NCI-H2171 (cell line): Measurements from ENCODE around the gene USP34.
A peak's percentile ranks its signal among the peaks of the same experiment; 100 is the strongest.
"Not testable (repeated sequence)": the region's sequence is repeated elsewhere in the genome, so short reads cannot be mapped to it uniquely, and the experiment has no call there.

Source experiments
- DNase-seq: peaks from one replicate; lab custom pipeline; 2025; lab: John Stamatoyannopoulos, UW

The USP34 gene

DNA sequence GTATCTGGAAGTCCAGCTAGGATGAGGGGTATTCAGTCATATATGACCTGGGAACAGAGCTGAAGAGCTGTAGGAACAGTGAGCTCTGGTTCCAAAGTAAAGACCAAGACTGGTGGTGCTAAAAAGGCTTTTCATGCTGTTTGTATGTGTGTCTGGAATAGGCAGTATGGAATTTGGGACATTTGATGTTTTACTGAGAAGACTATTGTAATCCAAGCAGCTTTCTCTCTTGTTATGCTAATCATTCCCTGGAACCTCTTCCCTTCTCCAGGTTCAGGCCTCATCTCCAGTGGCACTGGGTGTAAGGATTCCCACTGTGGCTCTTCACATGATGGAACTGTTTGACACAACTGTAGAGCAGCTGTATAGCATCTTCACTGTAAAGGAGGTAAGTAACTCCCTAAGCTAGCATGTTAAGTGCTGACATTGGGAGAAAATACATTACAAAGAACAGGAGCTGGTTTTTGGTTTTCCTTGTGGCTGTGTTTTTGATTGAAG is 285.6 kb downstream of the USP34 start:
- no peak for DNase-seq

GRCh38 chr2:61184263-61184662 is 286.6 kb downstream of the USP34 start:
- DNase-seq = no peak

- DNase-seq = no peak
These were observed 287.1 kb downstream of the USP34 start for GRCh38 chr2:61183795-61184194.

DNA sequence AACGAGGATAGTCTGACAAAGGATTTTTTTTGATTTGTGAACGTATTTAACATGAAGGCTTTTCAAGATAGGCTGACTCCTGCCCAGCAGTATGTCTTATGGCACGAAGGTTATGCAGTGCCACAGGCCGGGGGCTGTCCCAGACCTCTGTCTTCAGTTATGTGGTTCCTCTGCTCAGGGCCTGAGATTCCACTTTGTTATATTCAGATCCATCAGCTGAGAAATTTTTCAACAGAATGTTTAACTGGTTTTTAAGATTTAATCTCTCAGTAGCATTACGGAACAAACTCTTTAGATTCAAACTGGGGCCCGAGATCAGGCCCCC is 288.9 kb downstream of the USP34 start:
- no peak for DNase-seq

DNA sequence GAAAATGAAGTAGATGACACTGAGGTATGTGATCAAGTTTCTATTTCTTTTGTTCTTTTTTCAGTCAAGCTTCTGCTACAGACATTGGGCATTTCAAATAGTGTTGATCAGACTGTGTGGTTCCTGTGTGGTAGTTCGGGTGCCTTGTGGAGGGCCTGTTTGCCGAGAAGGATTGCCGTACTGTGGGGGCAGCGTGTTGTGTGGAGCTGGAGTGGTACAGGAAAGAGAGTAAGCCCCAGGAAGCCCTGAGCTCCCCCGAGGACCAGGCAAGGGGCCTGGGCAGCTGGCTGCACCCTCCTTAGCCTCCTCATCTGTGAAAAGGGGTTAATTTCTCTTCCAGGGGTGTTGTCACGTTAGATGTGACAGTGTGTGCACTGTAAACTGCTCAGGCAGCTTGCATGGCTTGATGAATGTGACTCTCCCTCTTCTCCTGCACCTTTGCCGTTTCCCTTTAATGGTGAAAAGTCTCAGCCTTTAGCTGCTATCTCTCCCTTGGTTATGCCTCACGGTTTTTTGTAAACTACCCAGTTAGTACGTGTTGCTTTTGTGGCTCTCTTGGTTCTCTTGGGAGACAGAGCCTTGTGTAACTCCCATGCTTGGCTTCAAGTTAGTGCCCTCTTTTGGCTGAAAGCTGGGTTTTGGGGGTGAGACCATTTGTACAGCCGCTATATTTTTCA is 289.4 kb downstream of the USP34 start:
- DNase-seq = no peak

- DNase-seq = no peak
These were observed 290.2 kb downstream of the USP34 start for GRCh38 chr2:61180686-61181085.

DNA sequence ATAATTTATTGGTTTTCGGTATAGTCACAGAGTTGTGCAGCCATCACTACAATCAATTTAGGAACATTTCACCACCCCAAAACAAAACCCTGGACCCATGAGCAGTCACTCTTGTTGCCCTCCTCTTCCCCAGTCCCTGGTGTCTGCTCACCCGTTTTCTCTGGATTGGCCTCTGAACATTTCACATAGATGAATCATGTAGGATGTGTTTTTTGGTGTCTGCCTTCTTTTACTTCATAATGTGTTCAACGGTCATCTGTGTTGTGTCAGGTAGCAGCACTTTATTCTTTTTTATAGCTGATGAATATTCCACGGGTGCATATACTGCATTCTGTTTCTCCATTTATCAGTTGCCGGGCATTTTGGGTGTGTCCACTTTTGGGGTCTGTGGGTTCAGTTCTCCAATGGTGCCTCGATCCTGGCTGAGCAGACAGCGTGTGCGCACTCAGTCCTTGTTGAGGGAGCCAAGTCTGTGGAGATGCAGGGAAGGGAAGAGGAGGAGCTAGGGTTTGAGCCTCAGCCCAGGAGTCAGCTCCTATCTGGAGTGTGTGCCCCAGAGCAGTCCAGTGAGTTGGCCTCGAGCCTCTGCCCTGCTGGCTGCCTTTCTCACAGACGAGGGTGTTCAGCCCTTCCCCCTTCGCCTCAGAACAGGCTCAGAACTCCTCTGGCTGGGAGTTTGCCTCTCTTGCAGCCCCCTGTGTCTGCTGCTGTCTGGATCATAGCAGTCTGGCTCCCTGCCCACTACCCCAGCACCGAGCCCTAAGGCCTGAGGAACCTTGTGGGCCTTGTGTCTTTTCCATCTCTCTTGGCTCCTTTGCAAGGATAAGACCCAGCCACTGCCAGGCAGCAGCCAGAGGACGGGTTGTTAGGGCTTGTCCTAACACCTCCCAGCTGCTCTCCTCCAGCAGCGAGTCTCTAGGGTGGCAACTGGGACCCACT is 290.9 kb downstream of the USP34 start:
- DNase-seq = no peak

GRCh38 chr2:61178603-61179545 is 292.0 kb downstream of the USP34 start:
- DNase-seq = no peak

DNA sequence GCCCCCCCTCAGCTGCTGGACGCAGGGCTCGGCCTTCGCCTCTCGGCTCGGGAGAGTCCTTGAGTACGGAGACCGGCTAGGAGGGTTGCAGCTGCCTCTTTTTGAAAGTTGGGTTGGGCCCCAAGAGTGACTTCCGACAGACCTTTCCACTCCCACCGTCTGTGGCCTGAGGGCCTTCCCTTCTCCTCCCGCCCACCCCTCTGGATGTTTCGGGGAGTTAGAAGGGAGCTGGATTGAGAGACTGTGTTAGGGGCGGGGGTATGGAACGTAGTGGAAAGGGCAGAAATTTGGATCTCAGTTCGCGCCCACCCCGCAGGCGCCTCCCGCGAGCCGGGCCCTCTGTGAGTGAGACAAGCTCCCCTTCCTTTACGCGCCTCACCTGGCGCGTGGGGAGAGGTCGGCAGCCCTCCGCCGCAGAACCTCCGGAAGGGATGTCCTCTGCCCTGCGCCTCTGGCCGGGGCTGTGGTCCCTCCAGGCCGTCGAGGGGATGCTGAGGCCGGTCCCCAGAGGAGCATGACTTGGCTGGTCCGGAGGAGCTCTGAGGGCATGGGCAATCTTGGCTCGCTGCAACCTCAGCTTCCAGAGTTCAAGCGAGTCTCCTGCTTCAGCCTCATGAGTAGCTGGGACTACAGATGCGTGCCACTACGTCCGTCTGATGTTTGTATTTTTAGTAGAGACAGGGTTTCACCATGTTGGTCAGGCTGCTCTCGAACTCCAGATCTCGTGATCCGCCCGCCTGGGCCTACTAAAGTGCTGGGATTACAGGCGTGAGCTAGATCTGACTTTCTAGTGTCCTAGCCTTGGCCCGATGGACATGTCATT is 292.9 kb downstream of the USP34 start:
- DNase-seq = no peak

GRCh38 chr2:61176755-61177726 is 293.8 kb downstream of the USP34 start:
- DNase-seq = peak; percentile 94

GRCh38 chr2:61175036-61175435 is 295.9 kb downstream of the USP34 start:
- no peak for DNase-seq

DNA sequence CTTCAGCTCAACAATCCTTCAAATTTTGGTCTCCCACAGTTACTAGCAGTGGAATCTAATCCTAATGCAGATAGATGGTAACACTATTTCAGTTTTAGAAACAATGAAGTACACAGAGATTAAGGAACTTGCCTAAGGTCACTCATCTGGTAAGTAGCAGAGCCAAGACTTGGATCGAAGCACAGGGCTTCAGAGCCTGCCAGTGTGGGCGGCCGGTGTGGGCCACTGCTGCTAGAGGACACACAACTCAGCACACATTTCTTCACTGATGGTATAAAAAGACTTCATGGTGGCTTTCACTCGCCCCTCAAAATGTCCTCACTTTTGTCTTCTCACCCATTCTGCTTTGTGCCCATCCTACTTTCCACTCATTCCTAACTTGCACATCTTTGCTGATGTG is 297.8 kb downstream of the USP34 start:
- no peak for DNase-seq

- no peak for DNase-seq
These were observed 298.2 kb downstream of the USP34 start for GRCh38 chr2:61172671-61173070.

DNA sequence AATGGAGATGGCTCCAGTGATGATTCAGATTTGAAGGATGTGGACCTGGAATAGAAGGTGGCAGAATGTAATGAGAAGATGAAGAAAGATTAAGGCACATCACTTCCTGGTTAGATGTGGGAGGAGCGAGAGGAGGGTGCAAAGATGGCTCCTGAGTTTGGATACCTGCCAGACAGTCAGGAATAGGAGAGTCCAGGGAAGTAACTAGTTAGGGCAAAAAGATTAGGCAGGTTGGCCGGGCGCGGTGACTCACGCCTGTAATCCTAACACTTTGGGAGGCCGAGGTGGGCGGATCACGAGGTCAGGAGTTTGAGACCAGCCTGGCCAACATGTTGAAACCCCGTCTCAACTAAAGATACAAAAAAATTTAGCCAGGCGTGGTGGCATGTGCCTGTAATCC is 303.3 kb downstream of the USP34 start:
- DNase-seq = no peak

GRCh38 chr2:61165946-61166345 is 304.9 kb downstream of the USP34 start:
- DNase-seq = no peak

DNA sequence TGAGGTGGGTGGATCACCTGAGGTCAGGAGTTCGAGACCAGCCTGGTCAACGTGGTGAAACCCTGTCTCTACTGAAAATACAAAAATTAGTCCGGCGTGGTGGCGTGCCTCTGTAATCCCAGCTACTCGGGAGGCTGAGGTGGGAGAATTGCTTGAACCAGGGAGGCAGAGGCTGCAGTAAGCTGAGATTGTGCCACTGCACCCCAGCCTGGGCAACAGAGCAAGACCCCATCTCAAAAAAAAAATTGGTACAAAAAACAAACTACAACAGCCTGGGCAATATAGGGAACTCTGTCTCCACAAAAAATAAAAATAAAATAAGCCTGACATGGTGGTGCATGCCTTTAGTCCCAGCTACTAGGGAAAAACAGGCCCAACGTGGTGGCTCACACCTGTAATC is 305.8 kb downstream of the USP34 start:
- not testable (repeated sequence) for DNase-seq

- DNase-seq = no peak
These were observed 308.2 kb downstream of the USP34 start for GRCh38 chr2:61162721-61163120.

DNA sequence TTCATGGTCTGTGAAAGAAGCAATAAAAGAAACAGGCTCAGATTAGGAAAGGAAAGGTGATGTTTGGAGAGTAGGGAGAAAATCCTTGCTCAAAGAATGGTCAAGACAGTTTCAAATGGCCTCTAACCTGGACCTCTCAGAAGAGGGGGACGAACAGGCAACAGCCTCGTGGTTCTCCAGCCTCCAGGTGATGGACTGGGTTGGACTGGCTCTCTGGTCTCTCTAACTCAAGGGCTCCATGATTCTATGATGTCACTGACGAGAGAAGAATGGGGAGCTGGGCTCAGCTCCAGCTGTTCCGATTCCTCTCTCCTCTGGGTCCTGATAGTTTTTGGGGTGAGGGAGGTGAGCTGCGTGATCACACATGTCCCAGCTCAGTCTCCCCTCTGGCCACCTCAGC is 309.0 kb downstream of the USP34 start, which contains the start of gene C2orf74:
C2orf74 (plus strand) TSS at position 301 of the 400 bp plus-strand sequence. CDS start 327 bp downstream, outside the sequence.
- no peak for DNase-seq

- DNase-seq = no peak
These were observed 312.4 kb downstream of the USP34 start for GRCh38 chr2:61158356-61158955.
